Measurements from ENCODE around the gene MORN1.

MORN1 gene

GRCh38 chr1:2312515-2313301 lies 78.6 kb downstream of the MORN1 start:
- H3K4me3 ChIP-seq (replicated peaks; ENCODE audit: low read depth, low read length) = no peak overlapping the region
- no peak for TF ChIP-seq CTCF (IDR thresholded peaks at IDR 0.05; ENCODE audit: low read length, missing control alignments)
- DNase-seq (ENCODE audit: low read depth) = no peak

GRCh38 chr1:2312160-2312514 lies 79.2 kb downstream of the MORN1 start:
- H3K4me3 ChIP-seq (replicated peaks; ENCODE audit: low read depth, low read length) = no peak overlapping the region
- no peak for DNase-seq (ENCODE audit: low read depth)
- TF ChIP-seq CTCF (IDR thresholded peaks at IDR 0.05; ENCODE audit: low read length, missing control alignments) = no peak

GRCh38 chr1:2311184-2312032 lies 79.9 kb downstream of the MORN1 start:
- peak; percentile 39 for TF ChIP-seq CTCF (IDR thresholded peaks at IDR 0.05; ENCODE audit: low read length, missing control alignments)
- H3K4me3 ChIP-seq (replicated peaks; ENCODE audit: low read depth, low read length) = no peak overlapping the region
- peak; percentile 48 for DNase-seq (ENCODE audit: low read depth)

GRCh38 chr1:2310332-2311183 lies 80.8 kb downstream of the MORN1 start:
- no peak for TF ChIP-seq CTCF (IDR thresholded peaks at IDR 0.05; ENCODE audit: low read length, missing control alignments)
- DNase-seq (ENCODE audit: low read depth) = no peak
- no peak overlapping the region for H3K4me3 ChIP-seq (replicated peaks; ENCODE audit: low read depth, low read length)

GRCh38 chr1:2308844-2309243 lies 82.5 kb downstream of the MORN1 start:
- no peak for TF ChIP-seq CTCF (IDR thresholded peaks at IDR 0.05; ENCODE audit: low read length, missing control alignments)
- no peak for DNase-seq (ENCODE audit: low read depth)

GRCh38 chr1:2307972-2308371 lies 83.4 kb downstream of the MORN1 start:
- TF ChIP-seq CTCF (IDR thresholded peaks at IDR 0.05; ENCODE audit: low read length, missing control alignments) = no peak
- no peak for DNase-seq (ENCODE audit: low read depth)
- H3K4me3 ChIP-seq (replicated peaks; ENCODE audit: low read depth, low read length) = no peak overlapping the region

More at GRCh38 chr1:2308844-2309243, 82.5 kb downstream of the MORN1 start:
- no peak overlapping the region for H3K4me3 ChIP-seq (replicated peaks; ENCODE audit: low read depth, low read length)
